K562 (cell line): ENCODE data around the gene GTSE1. TPM values are rescaled to one million over a fixed set of nuclear protein-coding genes. Genes with fewer than 3 reads are reported as not detected.

Experiments used
- ATAC-seq: fragments of 200-7000 bp; cut with Tn5 transposase; 3 replicates; pipeline ENCODE4 v1.9.1; 2020; ENCODE audit warnings: moderate library complexity
- BruUV-seq: library from RNA; stranded (reverse); fragments of 400-500 nt; replicated peaks from 2 replicates; lab custom pipeline; 2021; lab: Mats Ljungman, UMichigan
- CTCF ChIA-PET: fragments of 300-600 bp; formaldehyde crosslinking; extraction: SDS; loops from one replicate; lab custom pipeline; 2021; ENCODE audit warnings: low intra/inter-chr PET ratio; lab: Yijun Ruan, JAX
- POLR2A ChIA-PET: fragments of 300-600, 350-650 bp; sonication (Branson Sonifier 250); formaldehyde crosslinking; extraction: SDS; loops from one replicate; lab custom pipeline; 2021; ENCODE audit warnings: antibody characterized with exemption, inconsistent platforms; lab: Yijun Ruan, JAX
- DNase-seq, 4 experiments: peaks; one replicate each; pipeline versions ENCODE4 v3.0.0 to v3.0.0-alpha.2; 2011 to 2018; ENCODE audit warnings: low spot score in 3 of 4, mixed read lengths in 3 of 4; ENCODE audit errors: extremely low read depth in 1 of 4
- FAIRE-seq: peaks from 2 replicates; lab custom pipeline; 2011; peaks lifted over from hg19 to GRCh38; lab: Jason Lieb, UNC
- H2AFZ ChIP-seq: 2 replicates; pipeline ENCODE4 v1.6.0; 2011; ENCODE audit warnings: low read depth, low read length, control low read depth, inconsistent platforms
- H3K27ac ChIP-seq: fragments of 200-600 bp; 3 replicates; pipeline ENCODE4 v1.8.0; 2011; ENCODE audit warnings: low read depth, mild to moderate bottlenecking, control low read depth, inconsistent platforms, low read length, moderate library complexity, mixed read lengths; ENCODE audit errors: extremely low read depth
- H3K27me3 ChIP-seq, 2 experiments: fragments of 300-600 bp in 1 of 2; 2 replicates in 1 of 2; 3 replicates in 1 of 2; pipeline versions ENCODE4 v1.6.0 to v1.8.0; 2011; ENCODE audit warnings: inconsistent platforms in 2 of 2, low read length in 2 of 2, mild to moderate bottlenecking in 1 of 2, mixed read lengths in 1 of 2, moderate library complexity in 1 of 2; ENCODE audit not compliant: control insufficient read depth in 2 of 2, insufficient read depth in 2 of 2
- H3K36me3 ChIP-seq: fragments of 300-600 bp; 3 replicates; pipeline ENCODE4 v1.8.0; 2011; ENCODE audit warnings: mild to moderate bottlenecking, low read length, inconsistent platforms; ENCODE audit not compliant: control insufficient read depth, insufficient read depth
- H3K4me1 ChIP-seq, 2 experiments: fragments of 200-600 bp in 1 of 2; replicated peaks in 1 of 2; 2 replicates in 1 of 2; 3 replicates in 1 of 2; pipeline versions ENCODE4 v1.5.1 to v1.8.0; 2011; ENCODE audit warnings: inconsistent platforms in 2 of 2, low read length in 2 of 2, mild to moderate bottlenecking in 1 of 2, mixed read lengths in 1 of 2, moderate library complexity in 1 of 2; ENCODE audit not compliant: control insufficient read depth in 2 of 2, insufficient read depth in 2 of 2
- H3K4me2 ChIP-seq: 2 replicates; pipeline ENCODE4 v1.6.1; 2011; ENCODE audit warnings: low read length, control low read depth, inconsistent platforms, mixed read lengths; ENCODE audit not compliant: insufficient read depth
- H3K4me3 ChIP-seq: fragments of 200-600 bp; sonication (generic), shearing (Covaris generic); 2 replicates; pipeline ENCODE4 v1.5.1; 2016; ENCODE audit warnings: control low read depth, inconsistent platforms
- H3K79me2 ChIP-seq: fragments of 200-600 bp; 3 replicates; pipeline ENCODE4 v1.8.0; 2011; ENCODE audit warnings: low read length, inconsistent platforms; ENCODE audit not compliant: control insufficient read depth, insufficient read depth
- H3K9ac ChIP-seq, 2 experiments: 2 replicates each; pipeline versions ENCODE4 v1.6.0 to v1.6.1; 2011; ENCODE audit warnings: low read depth in 2 of 2, low read length in 2 of 2, control low read depth in 1 of 2, inconsistent platforms in 1 of 2, mild to moderate bottlenecking in 1 of 2, mixed read lengths in 1 of 2; ENCODE audit not compliant: insufficient read depth in 1 of 2
- H3K9me1 ChIP-seq: one replicate; pipeline ENCODE4 v1.6.0; 2011; ENCODE audit warnings: inconsistent platforms, mild to moderate bottlenecking, low read length, moderate library complexity; ENCODE audit not compliant: control insufficient read depth, insufficient read depth
- H3K9me3 ChIP-seq: replicated peaks from 2 replicates; pipeline ENCODE4 v1.5.1; 2011; ENCODE audit warnings: low read depth, low read length, inconsistent platforms; ENCODE audit not compliant: control insufficient read depth, insufficient read depth
- H4K20me1 ChIP-seq: replicated peaks from 2 replicates; pipeline ENCODE4 v1.6.1; 2011; ENCODE audit warnings: low read length, inconsistent platforms, mixed read lengths; ENCODE audit not compliant: control insufficient read depth, insufficient read depth
- RNF2 ChIP-seq: sonication (generic); IDR thresholded peaks from 2 replicates; pipeline ENCODE4 v1.6.1; 2016
- ZKSCAN1 ChIP-seq: fragments of 150-350 bp; IDR thresholded peaks from 2 replicates; pipeline ENCODE4 v1.6.1; 2016; ENCODE audit warnings: low read depth, low read length
- ZNF140 ChIP-seq: fragments of 250-450 bp; sonication (Bioruptor Pico); IDR thresholded peaks from 2 replicates; pipeline ENCODE4 v1.8.0; 2021; ENCODE audit warnings: moderate library complexity, mild to moderate bottlenecking, inconsistent platforms
- WGBS: fragments of 100-300 bp; shearing (Covaris generic); methylation state at CpG from one replicate; pipeline ENCODE4 v1.1.6; 2016; ENCODE audit warnings: low coverage, mixed read lengths; ENCODE audit not compliant: insufficient coverage; ENCODE audit errors: missing lambda C conversion rate; 5-methylcytosine and 5-hydroxymethylcytosine counted together
- in situ Hi-C: fragments of 300-500 bp; cut with MboI; formaldehyde crosslinking; loops from 4 replicates; pipeline ENCODE4 v1.15.0; 2018; ENCODE audit warnings: inconsistent platforms, mixed read lengths
- intact Hi-C: fragments of 100-400 bp; cut with micrococcal nuclease; formaldehyde crosslinking; loops from 2 replicates; pipeline ENCODE4 v1.14.2; 2022
- polyA plus RNA-seq, 8 experiments: library from polyadenylated mRNA; depleted of rRNA in 4 of 8; stranded (reverse) in 5 of 8; unstranded in 3 of 8; fragments of >200 nt; fragmentation: Nextera tagmentation in 2 of 8; fragmentation: Illumina TruSeq in 1 of 8; extraction: Ambion mirVana in 2 of 8; extraction: Trizol in 1 of 8; gene quantifications; 2 replicates each; pipeline versions ENCODE4 v1.2.1 to v1.2.3, GENCODE V29; 2011 to 2014; ENCODE audit warnings: inconsistent platforms in 1 of 8, missing spikeins in 1 of 8
- total RNA-seq, 7 experiments: library from RNA; depleted of rRNA in 6 of 7; stranded (reverse); fragments of >200 nt in 6 of 7; fragmentation: Illumina TruSeq in 2 of 7; extraction: Trizol in 2 of 7; gene quantifications; 2 replicates each; pipeline versions ENCODE4 v1.2.1 to v1.2.3, GENCODE V29; 2011 to 2021; ENCODE audit warnings: low replicate concordance in 1 of 7
- TF ChIP-seq, protein P1 (sequence below): fragments of 450-650 bp; IDR thresholded peaks from 2 replicates; pipeline ENCODE4 v1.6.1; 2016; ENCODE audit warnings: missing biosample characterization, missing genetic modification characterization

GTSE1 gene
- total and polyA plus RNA-seq, 9 of the 15 experiments (the other 6 are each of a cell fraction or from before 2014, with no cell fraction given): 2.5 to 22.5 (median 12.9) TPM

DNA sequence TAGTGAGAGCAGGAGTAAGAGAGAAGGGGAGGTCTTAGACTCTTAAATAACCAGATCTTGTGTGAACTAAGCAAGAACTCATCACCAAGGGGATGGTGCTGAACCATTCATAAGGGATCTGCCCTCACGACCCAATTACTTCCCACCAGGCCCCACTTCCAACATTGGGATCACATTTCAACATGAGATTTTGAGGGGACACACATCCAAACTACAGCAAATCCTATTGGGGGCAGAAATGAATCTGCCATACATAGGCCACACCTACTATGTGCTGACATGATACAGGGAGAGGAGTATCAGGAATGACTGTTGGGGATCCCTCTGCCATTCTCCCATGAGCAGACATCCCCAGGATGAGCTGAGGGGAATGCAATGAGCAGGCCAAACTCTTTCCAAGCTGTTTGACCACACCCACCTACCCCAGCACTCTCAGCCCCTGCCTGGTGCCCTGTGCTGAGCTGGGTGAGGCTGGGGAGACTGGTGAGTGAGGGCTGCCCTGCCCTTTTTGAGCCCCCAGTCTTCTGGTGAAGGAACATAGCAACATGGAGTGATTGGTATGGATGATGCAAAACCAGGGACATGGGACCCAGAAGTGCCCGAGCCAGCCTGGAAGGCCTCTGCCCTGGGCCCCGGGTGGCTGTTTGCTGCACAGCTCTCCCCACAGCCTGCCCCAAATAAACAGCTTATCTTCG lies 1.2 kb upstream of the GTSE1 start:
- POLR2A ChIA-PET: interaction anchor here (0.7 to 2.6 kb wide), 7 partner anchors 9 to 152 kb away, joined by 3 to 10 read pairs (median 3); no protein-coding TSS in a partner anchor
- peak in 1 of 4 experiments; percentile 8 for DNase-seq
- no peak for ATAC-seq

More for the DNA sequence above, 1.2 kb upstream of the GTSE1 start:
- Histone ChIP-seq H3K9ac (peak overlapping the region; percentile 68 to 94), H3K36me3 (peaks cover 25% of the 10 kb centered on the region; the same call in 2 of the 3 replicates), H2AFZ (no peak overlapping the region), H3K9me3 (no peaks in the 10 kb centered on the region), H3K27ac (peak overlapping the region; percentile 68), H4K20me1 (no peaks in the 10 kb centered on the region), H3K9me1 (no peaks in the 10 kb centered on the region), H3K27me3 (no peaks in the 10 kb centered on the region), H3K4me1 (peaks cover 2 to 32% of the 10 kb centered on the region in 2 experiments; a peak in 4 of 5 replicates), H3K4me3 (peak overlapping the region; percentile 74), H3K79me2 (peaks cover 17% of the 10 kb centered on the region), H3K4me2 (peak overlapping the region; percentile 93)
- TF ChIP-seq RNF2 (no peak), ZNF140 (no peak), ZKSCAN1 (peak; percentile 90)
- TF ChIP-seq, protein P1, sequence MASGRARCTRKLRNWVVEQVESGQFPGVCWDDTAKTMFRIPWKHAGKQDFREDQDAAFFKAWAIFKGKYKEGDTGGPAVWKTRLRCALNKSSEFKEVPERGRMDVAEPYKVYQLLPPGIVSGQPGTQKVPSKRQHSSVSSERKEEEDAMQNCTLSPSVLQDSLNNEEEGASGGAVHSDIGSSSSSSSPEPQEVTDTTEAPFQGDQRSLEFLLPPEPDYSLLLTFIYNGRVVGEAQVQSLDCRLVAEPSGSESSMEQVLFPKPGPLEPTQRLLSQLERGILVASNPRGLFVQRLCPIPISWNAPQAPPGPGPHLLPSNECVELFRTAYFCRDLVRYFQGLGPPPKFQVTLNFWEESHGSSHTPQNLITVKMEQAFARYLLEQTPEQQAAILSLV (tag): no peak
- no peak for FAIRE-seq
- CTCF ChIA-PET: interaction anchor here (0.6 kb wide), 1 partner anchor 173 kb away, joined by 4 read pairs; no protein-coding TSS in a partner anchor
- in situ Hi-C loops: no loop called here
- intact Hi-C loops: loop anchor here (5.0 kb wide), 1 partner anchor 163 kb away; no protein-coding TSS in a partner anchor
- 66% methylated on average over 4 of the region's 4 CpGs for WGBS
- BruUV-seq: no TSS peak
